ENCODE results near the gene SETD4.
"Not testable (repeated sequence)": the region's sequence is repeated elsewhere in the genome, so short reads cannot be mapped to it uniquely, and the experiment has no call there.

Gene SETD4, protein sequence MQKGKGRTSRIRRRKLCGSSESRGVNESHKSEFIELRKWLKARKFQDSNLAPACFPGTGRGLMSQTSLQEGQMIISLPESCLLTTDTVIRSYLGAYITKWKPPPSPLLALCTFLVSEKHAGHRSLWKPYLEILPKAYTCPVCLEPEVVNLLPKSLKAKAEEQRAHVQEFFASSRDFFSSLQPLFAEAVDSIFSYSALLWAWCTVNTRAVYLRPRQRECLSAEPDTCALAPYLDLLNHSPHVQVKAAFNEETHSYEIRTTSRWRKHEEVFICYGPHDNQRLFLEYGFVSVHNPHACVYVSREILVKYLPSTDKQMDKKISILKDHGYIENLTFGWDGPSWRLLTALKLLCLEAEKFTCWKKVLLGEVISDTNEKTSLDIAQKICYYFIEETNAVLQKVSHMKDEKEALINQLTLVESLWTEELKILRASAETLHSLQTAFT

DNA sequence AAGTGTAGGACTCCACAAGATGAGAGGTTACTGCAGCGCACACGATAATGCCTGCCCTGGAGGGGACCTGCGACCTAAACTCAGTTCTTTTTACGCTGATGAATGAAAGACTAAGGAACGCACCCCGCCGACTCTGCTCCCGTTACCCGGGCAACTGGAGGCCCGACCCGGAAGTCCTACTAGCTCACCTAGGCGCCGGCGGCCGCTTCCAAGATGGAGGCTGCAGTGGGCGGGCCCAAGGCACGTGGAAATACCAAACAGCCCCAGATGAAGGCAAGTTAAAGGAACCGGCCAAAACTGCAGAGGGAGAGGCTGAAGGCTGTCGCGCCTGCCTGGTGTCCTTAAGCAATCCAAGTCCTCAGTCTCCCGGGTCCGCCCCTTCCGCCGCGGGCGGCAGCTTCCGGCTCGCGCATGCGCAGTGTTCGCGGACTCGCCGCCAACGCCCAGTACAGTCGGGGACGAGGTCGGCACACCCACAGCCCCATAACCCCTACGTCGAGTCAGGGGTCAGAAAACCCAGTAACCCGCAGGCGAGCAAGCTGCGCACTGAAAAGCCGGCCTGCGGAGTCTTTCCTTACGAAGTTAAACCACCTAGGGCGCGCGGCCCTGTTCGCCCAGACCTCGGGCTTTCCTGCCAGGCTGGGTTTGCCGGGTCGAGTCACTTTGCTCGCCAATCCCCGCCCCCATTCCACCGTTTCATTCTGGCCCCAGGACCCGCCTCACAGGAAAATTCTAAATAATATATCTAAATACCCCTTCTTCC, at the start of gene SETD4:
Gene SETD4, minus strand, starts transcription at position 368 of the 763 bp plus-strand sequence. CDS start 1,638 bp downstream, outside the sequence.
- peak; percentile 95 for DNase-seq

GRCh38 chr21:36109868-36110267, 49.5 kb upstream of the SETD4 start:
- no peak for DNase-seq

GRCh38 chr21:36105327-36105842, 45.1 kb upstream of the SETD4 start:
- DNase-seq, result no peak

DNA sequence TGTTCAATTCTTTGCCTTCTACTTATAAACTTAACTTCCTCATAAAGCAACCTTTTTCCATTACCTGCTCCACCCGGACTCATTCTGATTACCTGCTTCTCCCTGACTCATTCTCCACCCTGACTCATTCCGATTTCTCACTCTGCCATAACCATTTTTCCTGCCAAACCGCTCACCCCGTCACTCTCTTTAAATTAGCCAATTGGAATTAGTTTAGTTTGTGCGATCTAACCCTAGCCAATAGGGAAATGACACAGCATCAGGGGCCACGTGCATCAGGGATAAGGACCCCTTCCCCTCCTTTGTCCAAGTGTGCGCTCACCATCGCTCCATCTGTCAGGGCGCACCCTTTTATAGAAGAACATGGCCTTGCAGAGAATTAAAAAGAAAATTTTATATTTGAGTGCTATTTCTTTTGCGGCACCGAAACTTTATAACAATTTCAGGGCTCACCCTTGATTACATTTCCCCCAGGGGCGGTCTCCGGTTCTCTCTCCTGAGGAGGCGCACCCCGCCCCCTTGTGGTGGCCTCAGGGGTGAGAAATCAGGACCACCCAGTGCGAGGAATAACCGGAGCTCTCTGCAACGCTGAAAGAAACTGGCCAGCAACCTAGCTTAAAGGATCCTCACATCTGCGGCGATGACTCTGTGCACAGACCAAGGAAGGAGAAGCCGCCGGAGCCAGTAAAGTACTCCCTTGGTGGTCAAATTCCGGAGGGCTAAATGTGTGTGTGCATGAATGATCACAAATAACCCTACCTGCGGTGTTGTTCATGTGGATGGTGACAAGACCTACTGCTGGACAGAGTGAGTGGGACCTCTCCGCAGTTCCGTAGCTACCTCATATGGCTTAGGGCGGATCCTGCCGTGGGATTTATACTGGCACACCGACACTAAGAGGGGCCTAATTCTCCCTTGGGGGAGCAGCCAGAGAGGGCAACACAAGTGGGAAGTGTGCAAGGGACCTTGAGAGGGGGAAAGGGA, 44.3 kb upstream of the SETD4 start:
- DNase-seq, result peak; percentile 95

- DNase-seq, result peak; percentile 36
These were observed 43.1 kb upstream of the SETD4 start for GRCh38 chr21:36103434-36103833.

DNA sequence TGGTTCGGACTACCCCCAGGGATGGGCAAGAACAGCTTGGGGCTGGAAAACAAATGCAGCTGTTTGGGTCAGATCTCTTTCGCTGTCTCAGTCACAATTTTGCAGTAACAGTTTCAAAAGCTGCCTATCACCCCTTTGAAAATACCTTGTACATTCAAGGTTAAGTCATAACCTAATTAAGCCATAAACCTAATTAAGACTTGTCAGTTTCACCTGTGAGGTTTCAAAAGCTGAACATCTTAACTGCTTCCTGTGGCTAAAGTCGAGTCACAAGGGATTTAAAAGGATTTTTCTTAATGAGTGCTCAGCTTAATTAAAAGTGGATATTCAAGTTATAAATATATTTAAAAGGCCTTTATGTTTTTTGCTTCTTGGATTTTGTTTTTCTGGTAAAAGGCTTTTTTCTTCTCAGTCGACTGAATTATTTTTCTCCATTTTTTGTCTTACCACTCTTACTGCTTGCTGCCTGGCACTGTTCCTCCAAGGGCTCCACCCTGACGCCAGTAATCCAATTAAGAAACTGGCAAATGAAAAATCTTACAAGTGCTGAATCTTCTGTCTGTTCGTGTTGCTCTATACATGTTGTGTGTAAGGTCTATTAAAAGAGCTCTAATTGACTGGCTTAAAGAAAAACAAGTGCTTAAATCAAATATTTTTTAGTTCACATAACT, 40.8 kb upstream of the SETD4 start:
- DNase-seq, result no peak

DNA sequence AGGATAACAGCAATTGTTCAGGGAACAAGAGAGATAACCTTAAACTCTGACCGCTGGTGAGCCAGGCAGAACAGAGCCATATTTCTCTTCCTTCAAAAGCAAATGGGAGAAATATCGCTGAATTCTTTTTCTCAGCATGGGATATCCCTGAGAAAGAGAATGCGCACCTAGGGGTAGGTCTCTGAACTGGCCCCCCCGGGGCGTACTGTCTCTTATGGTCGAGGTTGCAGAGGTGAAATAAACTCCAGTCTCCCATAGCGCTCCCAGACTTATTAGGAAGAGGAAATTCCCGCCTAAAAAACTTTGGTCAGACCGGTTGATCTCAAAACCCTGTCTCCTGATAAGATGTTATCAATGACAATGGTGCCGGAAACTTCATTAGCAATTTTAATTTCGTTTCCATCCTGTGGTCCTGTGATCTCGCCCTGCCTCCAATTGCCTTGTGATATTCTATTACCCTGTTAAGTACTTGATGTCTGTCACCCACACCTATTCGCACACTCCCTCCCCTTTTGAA, 39.4 kb upstream of the SETD4 start:
- not testable (repeated sequence) for DNase-seq

DNA sequence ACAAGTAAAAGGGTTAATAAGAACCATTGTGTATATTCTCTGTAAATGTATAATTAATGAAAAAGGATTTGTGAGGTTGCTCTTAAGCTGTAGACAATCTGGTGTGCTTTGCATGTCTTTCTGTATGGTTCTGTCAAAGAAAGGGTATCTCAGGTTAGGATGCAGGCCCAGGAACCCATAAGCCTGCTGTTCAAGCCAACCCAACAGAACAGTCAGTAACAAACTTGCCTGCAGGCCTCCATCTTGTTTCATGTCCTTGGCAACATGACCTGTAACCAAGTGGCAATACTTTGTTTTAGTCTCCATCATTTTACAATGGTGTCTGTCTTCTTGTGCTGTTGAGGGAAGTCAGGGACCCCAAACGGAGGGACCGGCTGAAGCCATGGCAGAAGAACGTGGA, 38.7 kb upstream of the SETD4 start:
- DNase-seq, result no peak

DNA sequence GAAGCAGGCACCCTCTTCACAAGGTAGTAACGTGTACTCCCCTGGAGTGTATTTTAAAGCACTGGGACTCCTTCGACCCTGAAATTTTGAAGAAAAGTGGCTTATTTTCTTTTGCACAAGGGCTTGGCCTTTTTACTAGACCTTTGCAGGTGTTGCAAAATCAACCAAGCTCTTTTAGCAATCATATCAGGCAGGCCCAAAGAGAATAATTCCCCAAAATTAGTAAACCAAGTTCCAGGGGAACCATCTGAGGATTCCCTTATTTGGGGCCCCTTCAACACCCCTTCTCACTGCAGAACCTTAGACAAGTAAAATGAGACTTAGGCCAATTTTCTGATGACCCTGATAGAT, 37.8 kb upstream of the SETD4 start:
- DNase-seq, result no peak

- DNase-seq, result no peak
These were observed 37.3 kb upstream of the SETD4 start for GRCh38 chr21:36097427-36098181.

DNA sequence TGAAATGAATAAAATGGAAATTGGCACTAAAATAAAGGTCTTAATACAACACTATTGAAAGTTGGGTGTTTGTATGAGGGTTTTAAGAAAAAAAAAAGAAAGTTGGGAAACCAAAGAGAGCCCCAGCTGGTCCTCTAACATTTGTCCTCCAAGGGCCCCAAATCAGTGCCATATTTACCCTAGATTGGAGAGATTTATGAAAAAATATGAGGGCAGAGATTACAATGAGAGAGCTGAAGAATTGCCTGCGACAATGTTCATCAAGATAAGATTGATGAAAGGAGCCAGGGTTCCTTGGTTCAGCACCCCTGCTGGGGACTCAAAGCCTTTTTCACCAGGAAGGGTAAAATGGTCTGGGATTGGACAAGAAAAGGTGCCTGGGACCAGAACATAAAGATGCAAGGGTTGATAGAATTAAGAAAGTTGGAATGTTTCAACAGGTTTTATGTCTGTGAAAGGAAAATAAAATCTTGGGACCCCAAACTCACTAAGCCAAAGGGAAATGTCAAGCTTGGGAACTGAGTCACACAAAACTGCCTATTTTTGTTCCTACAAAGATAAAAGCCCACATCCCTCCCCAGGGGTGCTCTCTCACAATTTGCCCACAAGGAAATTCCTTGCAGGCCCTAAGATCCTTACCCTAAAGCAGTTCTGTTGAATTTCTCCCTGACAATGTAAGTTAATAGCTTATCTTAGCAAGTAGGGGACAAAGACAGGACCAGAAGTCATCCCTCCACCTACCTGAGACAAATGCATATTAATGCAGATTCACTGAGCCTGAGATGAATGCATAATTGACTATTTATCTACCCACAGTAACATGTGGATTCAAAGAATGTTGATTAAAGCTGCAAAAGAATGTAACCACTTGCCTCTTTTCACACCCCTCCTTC, 36.3 kb upstream of the SETD4 start:
- no peak for DNase-seq

GRCh38 chr21:36093512-36093911, 33.2 kb upstream of the SETD4 start:
- no peak for DNase-seq

- no peak for DNase-seq
These were observed 32.4 kb upstream of the SETD4 start for GRCh38 chr21:36092681-36093080.

- no peak for DNase-seq
These were observed 29.6 kb upstream of the SETD4 start for GRCh38 chr21:36089946-36090345.

DNA sequence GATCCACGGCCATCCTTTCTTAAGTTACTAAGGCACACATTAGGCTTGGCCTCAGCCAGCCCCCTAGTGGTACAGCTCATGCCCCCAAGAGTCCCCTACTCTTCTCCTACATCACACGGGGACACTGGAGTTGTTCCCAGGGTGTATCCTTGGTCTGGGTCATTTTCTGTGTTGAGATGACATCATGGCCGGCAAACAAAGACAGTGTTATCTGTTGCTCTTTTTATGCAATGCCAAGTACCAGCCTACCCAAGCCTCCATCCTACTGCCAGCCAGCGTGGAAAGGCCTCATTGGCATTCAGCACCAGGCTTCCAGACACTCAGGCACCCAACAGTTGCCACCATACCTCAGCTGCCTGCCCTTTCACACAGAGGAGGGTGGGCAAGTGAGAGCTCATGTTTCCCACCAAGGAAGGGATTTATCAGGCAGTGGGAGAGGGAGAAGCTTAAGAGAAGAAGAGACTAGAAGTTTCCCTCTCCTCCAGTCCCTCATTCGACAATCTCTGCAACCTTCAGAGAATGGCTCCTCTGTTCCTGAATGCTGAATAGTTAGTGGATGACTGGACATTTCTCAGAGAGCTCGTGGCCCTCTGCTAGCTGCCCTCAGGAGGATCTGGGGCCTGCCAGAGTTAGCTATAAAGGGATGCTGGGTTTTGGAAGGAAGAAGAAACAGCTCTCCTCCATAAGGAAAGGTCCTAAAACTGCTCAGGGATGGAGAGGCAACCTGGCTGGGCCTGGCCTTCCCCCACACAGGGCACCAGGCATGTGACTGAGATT, 27.2 kb upstream of the SETD4 start:
- no peak for DNase-seq

- no peak for DNase-seq
These were observed 21.9 kb upstream of the SETD4 start for GRCh38 chr21:36082237-36082664.

DNA sequence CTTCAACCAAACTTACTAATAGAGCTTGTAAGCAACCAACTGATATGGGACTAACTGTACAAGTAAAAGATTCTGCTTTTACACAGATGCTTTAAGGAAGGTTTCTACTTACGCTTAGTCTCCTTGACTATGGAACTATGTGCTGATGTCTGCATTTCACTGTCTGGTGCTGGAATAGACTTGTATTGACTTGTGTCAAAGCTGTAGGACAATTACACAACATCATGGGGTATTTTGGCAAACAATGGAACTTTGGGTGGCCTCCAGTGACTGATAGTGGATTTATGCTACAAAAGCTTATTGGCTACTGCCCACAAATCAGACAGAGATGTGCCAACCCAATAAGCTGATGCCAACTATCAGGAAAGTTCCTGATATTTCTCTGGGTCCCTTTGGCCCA, 20.1 kb upstream of the SETD4 start:
- DNase-seq, result no peak

DNA sequence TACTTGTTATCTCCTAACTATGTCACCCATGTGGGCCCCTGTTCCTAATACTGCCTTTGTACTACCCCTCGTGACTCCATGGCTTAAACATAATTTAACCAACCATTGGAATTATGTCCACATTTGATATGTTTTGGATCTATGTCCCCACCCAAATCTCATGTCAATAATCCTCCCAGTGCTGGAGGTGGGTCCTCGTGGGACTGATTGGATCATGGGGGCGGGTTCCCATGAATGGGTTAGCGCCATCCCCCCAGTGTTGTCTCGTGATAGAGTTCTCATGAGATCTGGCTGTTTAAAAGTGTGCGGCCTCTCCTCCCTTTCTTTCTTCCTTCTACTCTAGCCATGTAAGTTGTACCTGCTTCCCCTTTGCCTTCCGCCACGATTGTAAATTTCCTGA, 19.3 kb upstream of the SETD4 start:
- no peak for DNase-seq

- DNase-seq, result no peak
These were observed 18.8 kb upstream of the SETD4 start for GRCh38 chr21:36079010-36079649.

Data from NCI-H226 (cell line).